ENCODE results near the gene PCDH1.
A peak's percentile ranks its signal among the peaks of the same experiment; 100 is the strongest.
"Not testable (repeated sequence)": the region's sequence is repeated elsewhere in the genome, so short reads cannot be mapped to it uniquely, and the experiment has no call there.

PCDH1 gene

DNA sequence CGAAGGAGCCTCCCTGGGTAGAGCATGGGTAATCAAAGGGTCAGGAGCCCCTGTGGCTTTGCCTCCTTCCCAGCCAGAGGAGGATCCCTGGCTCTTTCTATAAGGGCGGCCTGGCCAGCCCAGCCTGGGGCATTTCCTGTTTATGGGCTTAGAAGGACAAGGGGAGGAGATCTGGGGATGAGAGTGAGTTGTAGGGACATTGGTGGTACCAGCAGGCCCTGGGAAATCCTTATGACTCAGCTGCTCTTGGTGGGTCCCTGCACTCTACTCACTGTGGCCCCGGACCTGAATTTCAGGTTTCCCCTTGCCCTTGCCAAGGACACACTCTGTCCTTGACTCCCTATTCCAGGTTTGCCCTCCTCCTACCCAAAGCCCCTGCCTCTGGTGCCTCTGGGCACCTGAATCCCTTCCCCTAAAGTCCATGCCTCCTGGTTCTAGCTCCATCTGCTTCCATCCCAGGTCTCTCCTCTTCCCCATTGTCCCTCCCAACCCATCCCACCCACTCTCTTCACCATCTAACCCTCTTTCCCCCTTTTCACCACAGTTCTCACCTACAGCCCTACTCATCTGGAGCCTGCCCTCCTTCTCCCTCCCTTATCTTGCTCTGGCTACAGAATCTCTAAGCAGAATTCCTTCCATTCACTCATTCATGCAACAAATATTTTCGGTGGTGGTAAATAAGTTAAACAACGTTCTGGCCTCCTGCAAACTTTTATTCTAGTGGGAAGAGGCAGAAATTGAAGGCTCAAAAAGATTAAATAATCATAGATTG, 34.9 kb downstream of the PCDH1 start:
- Histone ChIP-seq H3K27ac (peak overlapping the region in 10 of 21 experiments; percentile 2 to 75 (median 53)), H3K4me3 (no peak overlapping the region)

DNA sequence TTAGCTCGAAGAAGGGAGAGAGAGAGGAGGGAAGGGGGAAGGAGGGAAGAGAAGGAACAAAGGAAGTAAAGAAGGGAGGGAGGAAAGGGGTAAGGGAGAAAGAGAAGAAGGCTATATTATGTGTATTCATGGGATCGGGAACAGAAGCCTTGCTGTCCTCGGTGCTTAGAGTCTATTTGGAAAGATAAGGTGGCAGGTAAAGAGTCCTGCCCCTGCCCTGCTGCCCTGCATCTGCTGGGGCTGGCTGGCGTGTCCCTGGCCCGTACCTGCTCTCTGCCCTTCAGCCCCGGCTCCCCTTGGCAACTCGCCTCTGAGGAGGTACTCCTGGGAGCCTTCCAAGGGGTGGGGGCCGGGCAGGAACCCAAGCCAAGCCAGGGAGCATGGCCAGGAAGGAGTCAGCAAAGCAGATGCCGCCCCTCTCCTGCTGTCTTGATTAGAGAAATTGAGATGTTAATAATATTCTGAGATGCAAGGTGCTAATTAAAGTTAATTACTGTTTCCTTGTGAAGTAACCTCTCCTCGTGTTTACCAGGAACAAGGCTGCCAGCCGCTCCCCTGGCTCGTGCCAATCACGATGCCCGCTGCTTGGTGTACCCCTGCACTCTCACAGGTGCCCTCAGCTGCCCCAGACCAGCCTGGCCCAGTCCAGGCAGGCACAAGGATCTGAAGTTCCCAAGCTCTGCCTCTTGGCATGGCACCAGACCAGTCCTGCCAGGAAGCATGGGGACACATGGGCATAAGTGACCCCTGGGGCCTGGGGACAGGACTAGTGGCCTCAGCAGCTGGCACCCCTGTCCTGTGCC, 36.6 kb downstream of the PCDH1 start:
- H3K27ac ChIP-seq: peak overlapping the region in 11 of 21 experiments; percentile 11 to 70 (median 49)
- H3K4me3 ChIP-seq: no peak overlapping the region

DNA sequence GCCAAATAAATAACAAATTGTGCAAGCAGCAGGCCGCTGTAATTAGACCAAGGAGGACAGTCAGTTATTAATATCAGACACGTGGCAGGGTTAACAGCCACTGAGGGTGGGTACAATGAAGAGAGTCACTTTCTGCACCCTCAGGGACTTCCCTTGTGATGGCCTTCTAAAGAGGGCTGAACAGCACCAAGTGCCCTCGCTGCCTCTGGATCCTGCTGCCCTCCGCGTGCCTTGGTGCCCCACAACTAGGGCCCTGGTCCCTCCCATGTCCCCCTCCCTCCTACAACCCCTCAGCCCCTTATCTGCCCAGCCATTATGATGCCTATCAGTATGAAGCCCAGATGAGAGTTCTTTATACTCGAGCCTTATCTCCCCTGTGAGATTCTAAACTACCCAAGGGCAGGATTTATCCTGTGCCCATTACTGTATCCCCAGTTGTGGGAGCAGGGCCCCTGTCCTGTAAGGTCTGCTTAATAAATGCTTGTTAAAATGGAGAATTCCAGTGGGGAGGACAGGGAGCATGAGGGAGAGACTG, 37.3 kb downstream of the PCDH1 start:
- Histone ChIP-seq H3K27ac (peak overlapping the region in 9 of 21 experiments; percentile 13 to 70 (median 51)), H3K4me3 (no peak overlapping the region)

DNA sequence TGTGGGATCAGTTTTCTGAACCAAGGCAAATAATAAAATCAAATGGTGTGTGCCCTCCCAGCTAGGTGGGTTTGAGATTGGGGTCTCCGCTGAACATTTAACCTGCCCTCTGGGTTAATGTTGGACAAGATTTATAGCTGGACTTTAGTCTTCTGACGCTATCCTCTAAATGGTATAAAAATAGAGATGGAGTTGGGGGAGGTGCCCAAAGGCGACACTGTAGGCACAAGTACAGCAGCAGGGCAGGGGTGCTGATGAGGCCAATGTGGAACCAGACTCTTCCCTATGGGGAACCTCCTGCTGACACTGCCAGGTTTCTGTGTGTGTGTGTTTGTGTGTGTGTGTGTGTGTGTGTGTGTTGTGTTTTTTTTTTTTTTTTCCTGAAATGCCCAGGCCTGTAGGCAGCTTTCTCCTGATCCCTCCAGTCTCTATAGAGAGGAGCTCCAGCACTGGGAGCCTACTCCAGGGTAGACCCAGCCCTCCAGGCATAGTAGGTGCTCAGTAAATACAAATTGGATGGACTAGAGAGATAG, 37.9 kb downstream of the PCDH1 start:
- H3K27ac ChIP-seq: peak overlapping the region in 3 of 21 experiments; percentile 6 to 70 (median 17)
- H3K4me3 ChIP-seq: no peak overlapping the region

DNA sequence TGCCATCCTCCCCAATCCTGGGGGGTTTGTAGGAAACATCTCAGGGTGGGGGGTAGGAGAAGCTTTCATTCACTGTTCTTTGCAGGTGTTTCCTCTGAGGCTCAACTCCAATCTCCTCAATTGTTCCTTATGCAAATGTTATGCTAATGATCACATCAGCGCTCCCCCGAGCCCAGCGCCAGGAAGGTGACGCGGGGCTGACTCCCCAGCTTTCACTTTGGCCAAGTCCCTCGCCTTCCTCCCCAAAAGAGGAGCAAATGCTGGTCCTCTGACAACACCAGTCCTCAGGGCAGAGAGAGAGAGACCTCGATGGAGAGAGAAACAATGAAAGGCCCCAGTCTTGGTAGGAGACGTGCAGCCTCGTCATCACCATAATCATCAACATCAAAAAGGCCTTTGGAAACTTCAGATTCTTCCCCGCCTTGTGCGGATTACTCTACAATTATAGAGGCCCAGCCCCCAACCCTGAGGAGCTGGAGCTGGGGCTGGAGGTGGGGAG, 39.1 kb downstream of the PCDH1 start:
- H3K4me3 ChIP-seq: no peak overlapping the region
- peak overlapping the region in 1 of 21 experiments; percentile 17 for H3K27ac ChIP-seq

DNA sequence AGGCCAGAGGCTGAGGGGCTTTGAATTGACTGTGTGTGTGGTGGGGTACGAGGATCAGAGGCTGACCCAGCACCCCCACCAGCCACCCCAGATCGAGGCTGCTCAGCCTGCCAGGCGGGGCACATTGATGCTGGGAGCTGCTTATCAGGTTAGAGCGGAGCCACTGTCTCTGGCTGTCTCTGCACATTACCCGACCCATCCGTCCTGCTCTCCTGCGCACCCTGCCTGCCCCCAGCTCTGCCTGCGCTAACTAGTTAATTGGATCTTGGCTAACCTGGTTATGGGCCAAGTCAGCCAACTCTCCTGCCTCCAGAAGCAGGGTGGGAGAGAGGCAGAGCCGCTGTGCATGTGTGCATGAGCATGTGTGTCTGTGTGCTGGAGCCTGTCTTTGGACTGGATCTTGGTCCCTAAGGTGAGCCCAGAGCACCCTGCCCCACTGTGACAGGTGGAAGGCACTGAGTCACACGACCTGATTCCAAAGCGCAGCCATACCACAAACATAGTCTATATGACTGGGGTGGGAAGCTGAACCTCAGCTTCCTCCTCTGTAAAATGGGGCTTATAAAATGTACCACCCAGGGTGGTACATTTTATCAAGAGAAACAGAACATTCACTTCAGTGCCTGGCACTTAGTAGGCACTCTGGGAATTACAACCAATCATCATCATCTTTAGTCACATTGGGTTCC, 39.7 kb downstream of the PCDH1 start:
- Histone ChIP-seq H3K4me3 (no peak overlapping the region), H3K27ac (peak overlapping the region in 2 of 21 experiments; percentile 17 to 37)

DNA sequence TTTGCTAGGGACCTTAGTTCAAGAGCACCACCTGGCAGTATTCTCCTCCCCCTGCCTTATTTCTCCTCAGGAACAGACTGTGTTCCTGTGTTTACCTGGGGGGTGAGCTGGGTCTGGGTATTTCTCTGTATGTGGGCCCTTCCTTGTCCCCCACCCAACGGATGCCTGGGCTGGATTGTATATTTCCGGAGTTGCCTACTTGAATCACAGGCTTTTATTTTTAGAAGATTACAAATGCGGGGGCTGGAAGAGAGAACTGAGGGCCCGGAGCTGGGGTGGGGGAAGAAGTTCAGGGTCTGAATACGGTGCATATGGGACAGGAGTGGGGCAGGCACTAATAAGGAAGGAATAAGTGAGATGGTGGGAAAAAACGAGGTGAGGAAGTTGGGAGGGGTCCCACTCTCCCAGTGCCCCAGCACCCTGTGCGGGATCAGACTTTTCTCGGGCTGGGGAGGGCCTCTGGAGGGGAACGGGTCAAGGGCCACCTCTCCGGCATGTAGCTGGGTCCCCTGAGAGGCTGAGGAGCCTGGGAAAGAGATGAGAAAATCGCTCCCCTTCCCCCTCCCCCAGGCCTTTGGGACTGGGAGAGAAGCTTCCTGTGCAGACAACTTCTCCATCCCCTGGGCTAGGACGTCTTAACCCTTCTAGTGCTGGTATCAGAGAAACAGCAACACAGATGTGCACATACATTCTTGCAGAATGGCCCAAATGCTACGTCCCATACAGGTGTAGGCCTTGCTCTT, 42.1 kb downstream of the PCDH1 start:
- peak overlapping the region in 12 of 21 experiments; percentile 6 to 72 (median 54) for H3K27ac ChIP-seq
- no peak overlapping the region for H3K4me3 ChIP-seq

DNA sequence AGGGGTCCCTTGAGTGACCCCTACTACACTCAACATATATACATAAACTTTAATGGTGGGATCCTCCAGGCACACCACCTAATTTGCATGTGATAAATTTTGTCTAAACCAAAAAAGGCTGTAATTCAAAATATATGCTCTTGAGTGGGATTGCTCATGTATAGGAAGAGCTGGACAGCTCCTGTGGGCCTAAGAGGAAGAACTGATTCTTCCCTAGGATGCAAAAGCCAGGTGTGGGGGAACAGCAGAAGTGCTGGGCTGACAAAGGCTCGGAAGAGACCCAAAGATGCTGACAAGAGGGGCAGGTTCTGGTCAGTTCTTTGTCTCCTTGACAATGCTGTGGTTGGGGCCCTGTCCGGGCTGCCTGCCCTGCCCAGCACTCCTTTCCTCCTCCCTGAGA, 43.9 kb downstream of the PCDH1 start:
- Histone ChIP-seq H3K27ac (peak overlapping the region in 3 of 21 experiments; percentile 33 to 72 (median 66)), H3K4me3 (no peak overlapping the region)

DNA sequence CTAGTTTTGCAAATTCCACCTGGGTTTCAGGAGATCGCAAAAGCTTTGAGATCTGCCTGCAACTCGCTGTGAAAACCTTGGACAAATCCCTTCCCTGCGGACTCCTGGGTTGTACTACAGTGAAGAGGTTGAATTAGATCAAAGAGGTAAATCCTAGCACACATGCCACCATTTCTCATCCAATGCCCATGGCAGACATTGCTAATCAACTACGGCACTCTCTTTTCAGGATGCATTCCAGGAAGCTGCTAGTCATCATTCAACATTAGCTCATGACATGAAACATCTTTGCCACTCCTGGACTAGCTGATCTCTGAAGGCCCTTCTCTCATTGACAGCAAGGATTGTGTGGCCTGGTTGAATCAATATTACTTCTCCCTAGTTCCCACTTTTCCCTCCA, 46.1 kb downstream of the PCDH1 start:
- Histone ChIP-seq H3K27ac (no peak overlapping the region), H3K4me3 (no peak overlapping the region)

DNA sequence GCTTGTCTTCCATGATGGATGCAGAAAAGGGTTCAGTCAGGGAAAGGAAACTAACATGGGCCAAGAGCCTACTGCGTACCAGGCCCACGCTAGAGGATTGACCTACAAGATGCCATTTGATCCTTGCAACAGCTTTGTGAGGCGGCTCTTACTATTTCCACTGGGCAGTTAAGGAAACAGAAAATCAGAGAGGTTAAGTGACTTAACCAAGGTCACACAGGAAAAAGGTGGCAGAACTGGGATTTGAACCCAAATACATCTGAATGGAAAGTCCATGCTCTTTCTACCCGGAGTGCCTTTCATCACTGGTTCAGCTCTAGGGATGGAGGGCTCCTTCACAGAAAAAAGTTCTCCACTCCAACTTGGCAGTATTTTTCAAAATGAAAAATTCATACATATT, 50.0 kb downstream of the PCDH1 start:
- H3K4me3 ChIP-seq: no peak overlapping the region
- no peak overlapping the region for H3K27ac ChIP-seq

DNA sequence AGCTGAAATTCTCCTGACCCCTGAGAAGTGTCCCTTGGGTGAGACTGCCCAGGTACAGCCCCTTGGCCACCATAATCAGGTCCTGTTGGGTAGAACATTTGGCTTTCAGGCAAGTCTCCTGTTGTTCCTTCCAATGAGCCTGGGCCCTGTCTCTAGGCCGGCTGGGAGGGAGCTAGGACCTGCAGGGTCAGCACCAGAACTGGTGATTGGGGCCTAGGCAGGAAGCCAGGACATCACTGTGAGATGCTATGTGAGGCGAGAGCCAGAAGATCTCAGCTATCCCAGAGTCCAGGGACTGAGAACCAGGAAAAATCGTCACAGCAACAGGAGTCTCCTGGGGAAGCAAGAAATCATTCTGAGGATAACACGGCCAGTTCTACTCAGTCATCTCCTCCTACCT, 51.5 kb downstream of the PCDH1 start:
- Histone ChIP-seq H3K4me3 (no peak overlapping the region), H3K27ac (peak overlapping the region in 1 of 21 experiments; percentile 7)

DNA sequence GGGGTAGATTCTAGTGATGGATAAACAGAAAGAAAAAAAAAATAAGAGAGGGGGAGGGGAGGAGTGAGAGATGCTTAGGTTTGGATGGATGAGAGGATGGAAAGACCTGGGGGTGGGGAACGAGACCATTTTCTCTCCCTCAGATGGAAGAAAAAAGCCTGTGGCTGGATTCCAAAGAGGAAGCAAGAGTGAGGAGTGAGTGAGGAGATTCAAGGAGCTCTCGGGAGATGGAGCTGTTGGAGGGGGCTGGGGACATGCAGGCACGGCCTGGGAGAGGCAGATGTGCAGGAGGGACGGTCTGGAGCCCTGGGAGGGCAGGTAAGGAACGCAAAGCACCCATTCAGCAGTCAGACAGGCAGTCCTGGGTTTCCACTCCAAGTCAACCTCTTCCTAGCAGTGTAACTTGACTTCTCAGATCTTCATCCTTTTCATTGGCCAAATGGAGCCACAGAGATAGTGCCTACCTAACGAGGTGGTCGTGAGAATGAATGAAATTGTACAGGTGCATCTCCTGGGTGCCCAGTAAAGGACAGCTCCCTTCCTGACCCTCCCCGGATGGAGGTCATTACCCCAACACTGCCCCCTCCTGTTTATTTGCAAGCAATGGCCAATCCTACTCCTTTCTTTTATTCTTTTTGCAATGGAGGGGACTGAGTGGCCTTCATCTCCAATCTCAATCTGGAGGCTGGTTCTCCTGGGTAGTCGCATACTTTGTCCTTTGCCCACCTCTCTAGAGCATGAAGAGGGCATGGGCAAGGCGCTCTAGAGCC, 52.2 kb downstream of the PCDH1 start:
- Histone ChIP-seq H3K27ac (peak overlapping the region in 2 of 21 experiments; percentile 11 to 47), H3K4me3 (no peak overlapping the region)

DNA sequence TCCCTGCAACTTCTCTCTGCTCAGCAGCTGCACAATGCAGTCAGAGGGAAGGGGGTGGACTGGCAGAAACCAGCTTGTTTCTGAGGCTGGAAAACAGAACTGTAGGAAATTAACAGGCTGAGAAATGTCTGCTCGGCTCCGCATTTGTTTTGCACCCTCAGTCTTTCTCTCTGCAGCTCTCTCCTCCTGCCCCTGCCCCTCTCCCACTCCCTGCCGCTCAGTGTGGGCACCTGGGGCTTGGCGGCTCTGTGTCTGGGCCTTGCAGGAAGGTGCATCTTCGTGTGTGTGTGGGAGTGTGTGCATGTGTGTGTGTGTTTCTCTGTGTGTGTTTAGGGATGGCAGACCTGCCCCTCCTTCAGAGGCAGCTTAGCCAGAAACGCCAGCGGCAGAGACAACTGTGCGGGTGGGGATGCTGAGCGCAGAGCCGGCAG, 53.0 kb downstream of the PCDH1 start:
- Histone ChIP-seq H3K4me3 (no peak overlapping the region), H3K27ac (peak overlapping the region in 1 of 21 experiments; percentile 39)

DNA sequence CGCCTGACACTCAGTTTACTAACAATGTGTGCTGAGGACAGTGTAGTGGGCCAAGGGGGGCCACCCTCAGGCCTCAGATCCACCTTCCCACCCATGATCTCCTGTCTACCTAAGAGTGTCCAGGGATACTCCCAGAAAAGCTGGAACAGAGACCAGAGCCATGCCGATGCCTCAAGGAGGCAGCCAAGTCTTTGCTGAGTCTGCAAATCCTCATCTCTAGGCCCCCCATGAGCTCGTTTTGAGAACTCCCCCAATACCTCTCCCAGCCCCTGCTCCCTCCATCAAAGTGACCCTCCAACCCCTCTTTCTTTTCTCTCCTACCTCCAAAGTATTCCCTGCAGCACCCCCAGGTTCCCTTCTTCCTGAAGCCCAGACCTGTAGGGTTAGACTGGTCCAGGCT, 53.5 kb downstream of the PCDH1 start:
- H3K4me3 ChIP-seq: no peak overlapping the region
- H3K27ac ChIP-seq: peak overlapping the region in 1 of 21 experiments; percentile 39

DNA sequence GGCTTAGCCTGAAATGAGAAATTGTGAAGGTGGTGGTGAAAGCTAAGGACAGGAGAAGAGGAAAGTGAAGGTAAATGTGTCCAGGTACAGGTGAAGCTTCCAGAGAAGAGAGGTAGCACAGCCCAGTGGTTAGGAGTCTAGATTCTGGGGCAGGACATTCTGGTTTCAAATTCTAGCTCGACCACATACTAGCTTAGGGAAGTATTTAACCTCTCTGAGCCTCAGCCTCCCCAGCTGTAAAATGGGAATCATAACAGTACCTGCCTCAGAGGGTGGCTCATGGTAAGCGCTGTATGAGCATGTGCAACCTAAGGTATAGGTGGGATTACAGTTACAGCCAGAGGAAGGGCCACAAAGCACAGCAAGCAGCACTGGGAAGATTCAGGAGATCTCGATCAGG, 55.2 kb downstream of the PCDH1 start:
- Histone ChIP-seq H3K4me3 (no peak overlapping the region), H3K27ac (peak overlapping the region in 8 of 21 experiments; percentile 4 to 78 (median 48))

DNA sequence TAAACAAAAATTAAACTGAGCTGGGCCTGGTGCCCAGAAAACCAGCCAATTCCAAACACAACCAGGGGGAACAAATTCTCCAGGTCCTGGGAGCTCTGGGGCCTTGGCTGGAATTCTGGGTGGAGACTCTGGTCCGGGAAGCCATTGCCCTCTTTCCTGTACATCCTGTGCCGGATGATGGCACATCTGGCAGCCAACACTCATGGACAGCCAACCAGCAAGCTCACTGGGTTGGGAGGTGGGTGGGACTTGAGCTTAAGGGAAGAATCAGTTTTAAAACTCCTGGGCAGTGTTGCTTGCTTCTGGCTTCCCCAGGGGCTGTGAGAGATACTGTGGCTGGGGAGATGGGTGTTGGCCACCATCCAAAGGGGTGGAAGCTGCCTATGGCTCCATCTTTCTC, 56.1 kb downstream of the PCDH1 start:
- no peak overlapping the region for H3K4me3 ChIP-seq

DNA sequence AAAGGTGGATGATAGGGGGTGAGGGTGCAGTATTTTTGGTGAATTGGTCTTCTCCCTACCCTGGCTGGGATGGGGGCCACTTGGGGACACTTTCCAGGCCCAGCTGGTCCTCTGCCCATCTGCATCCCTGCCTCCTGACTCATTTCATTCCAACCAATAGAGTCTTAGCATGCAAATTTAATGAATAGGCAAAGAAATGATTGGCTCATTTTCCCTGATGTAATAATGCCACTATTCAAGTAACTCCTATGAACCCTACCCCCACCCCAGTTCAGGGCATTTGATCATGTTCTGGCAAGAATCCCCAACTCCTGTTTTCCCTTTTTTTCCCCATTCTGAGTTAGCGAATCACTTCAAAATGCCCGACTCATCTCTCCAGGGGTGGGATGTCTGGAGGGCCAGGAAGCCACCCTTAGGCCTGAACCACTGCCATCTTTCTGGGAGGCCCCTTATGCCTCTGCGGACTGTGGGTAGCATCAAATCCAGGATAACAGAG, 56.7 kb downstream of the PCDH1 start:
- Histone ChIP-seq H3K27ac (peak overlapping the region in 13 of 21 experiments; percentile 3 to 78 (median 50)), H3K4me3 (no peak overlapping the region)

More for the DNA sequence above, 56.1 kb downstream of the PCDH1 start:
- H3K27ac ChIP-seq: peak overlapping the region in 13 of 21 experiments; percentile 3 to 78 (median 50)

DNA sequence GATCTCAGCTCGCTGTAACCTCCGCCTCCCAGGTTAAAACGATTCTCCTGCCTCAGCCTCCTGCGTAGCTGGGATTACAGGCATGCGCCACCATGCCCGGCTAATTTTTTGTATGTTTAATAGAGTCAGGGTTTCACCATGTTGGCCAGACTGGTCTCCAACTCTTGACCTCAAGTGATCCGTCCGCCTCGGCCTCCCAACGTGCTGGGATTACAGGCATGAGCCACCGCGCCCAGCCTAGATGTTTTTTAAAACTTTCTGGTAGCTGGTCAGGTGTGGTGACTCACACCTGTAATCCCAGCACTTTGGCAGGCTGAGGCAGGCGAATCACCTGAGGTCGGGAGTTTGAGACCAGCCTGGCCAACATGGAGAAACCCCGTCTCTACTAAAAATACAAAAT, 57.5 kb downstream of the PCDH1 start:
- H3K4me3 ChIP-seq: not testable (repeated sequence)
- peak overlapping the region in 1 of 21 experiments; percentile 24 for H3K27ac ChIP-seq
